ENCODE data around the gene GCSH.

GRCh38 chr16:81088836-81089235 is 7.4 kb downstream of the GCSH start:
- TF ChIP-seq CTCF (IDR thresholded peaks at IDR 0.05) (no peak), POLR2A (IDR thresholded peaks at IDR 0.05) (no peak)

All from lower leg skin (tissue), 3 donors.